HG02973 (cell line): ENCODE results near the gene USP9X.
"Not testable (repeated sequence)": the region's sequence is repeated elsewhere in the genome, so short reads cannot be mapped to it uniquely, and the experiment has no call there.

ENCODE experiments used
- ATAC-seq: cut with Tn5 transposase; IDR thresholded peaks from one replicate; pipeline ENCODE4 v1.9.1; 2021; ENCODE audit warnings: moderate library complexity; ENCODE audit not compliant: unreplicated experiment

The USP9X gene

GRCh38 chrX:41084044-41084892 lies 977 bp upstream of the USP9X start:
- peak; percentile 47 for ATAC-seq

DNA sequence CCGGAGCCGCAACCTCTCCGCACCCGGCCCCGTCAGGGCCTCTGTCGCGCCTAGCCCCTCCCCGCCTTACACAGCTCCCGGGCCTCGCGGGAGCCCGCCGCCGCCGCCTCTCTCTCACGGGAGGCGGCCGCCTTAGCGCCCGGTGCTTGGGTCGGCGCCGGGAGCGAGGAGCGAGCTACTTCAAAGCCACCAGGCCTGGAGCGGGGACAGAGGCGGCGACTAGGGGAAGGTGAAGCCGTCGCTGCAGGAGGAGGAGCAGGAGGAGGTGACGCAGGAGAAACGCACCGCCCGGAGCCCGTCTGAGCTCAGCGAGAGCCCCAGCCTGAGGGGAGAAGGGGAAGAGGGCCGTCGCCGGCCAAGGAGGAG lies 250 bp downstream of the USP9X start:
- peak; percentile 29 for ATAC-seq

DNA sequence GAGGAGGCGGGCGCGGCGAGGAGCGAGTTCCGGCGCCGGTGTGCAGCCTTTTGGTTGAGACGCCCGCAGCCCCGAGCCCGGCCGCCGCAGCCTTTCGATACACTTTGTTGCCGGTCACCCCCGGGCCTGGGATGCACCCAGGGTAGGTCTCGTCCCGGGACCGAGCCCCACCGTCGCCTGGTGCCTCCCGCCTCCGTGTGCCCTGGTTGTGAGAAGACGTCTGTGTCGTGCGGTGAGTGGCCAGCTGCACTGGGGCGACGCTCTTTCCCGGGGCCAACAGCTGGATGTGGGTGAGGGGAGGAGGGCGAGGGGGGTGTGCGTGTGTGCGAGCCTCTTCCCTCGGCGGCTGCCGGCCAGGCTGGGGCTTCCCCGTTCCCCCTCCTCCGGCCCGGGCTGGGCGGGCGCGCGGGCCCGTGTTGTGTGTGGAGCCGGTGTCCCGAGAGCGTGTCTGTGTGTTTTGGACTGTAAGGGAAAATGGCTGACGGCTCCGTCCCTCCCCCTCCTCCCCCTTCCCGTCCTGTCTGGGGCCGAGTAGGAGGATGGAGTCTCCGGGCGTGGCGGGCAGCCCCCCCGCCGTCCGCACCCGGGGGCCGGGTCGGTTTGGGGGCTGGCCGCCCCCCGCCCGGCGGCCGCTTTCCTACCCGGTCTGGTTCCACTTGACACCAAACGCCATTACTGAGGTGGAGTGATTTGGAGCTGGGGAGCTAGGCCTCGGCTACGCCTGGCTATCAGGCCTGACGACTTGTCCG lies 807 bp downstream of the USP9X start:
- peak; percentile 12 for ATAC-seq

DNA sequence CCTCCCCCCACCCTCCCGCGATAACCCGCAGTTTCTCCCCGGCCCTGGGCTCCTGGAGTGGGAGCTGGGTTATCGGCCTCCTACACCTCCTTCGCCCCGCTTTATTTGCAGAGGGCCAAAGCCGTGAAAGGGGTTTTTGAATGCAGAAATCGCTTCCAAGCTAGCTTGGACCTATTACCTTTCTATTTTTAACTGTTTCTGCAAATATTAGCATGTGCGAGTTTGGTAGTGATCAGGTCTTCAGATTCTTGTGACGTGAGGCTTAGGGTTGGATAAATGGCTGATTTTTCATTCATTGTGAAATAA lies 1.3 kb downstream of the USP9X start:
- peak; percentile 0 for ATAC-seq

DNA sequence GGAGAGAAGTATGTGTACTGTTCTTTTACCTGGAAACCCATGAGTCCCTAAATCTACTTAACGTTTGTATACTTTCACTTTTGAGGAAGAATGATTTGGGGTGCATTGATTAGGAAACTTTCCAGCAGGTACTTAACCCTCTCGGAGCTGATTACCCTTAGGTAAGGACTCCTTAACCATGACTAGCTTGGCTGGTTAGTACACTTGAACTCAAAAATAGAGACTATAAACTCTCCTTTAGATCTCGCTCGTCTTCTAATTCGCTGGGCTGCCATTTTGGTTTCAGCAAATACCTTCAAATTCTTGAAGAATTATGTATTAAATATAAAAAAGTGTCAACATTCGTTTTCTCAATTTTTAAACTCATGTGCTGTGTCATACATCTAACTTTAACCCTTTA lies 2.0 kb downstream of the USP9X start:
- ATAC-seq = no peak

GRCh38 chrX:41090568-41091238 lies 5.5 kb downstream of the USP9X start:
- no peak for ATAC-seq

DNA sequence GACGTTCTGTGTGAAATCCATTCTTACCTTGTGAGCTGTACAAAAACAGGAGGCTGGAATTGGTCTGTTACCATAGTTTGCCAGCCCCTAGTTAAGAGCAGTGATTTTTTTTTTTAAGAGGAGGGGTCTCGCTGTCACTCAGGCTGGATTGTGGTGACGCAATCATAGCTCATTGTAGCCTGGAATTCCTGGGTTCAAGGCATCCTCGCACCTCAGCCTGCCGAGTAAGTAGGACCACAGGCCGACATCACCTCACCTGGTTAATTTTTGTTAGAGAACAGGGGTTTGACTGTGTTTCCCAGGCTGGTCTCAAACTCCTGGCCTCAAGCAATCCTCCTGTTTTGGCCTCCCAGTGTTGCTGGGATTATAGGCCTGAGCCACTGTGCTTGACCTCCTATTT lies 7.5 kb downstream of the USP9X start:
- ATAC-seq = no peak

DNA sequence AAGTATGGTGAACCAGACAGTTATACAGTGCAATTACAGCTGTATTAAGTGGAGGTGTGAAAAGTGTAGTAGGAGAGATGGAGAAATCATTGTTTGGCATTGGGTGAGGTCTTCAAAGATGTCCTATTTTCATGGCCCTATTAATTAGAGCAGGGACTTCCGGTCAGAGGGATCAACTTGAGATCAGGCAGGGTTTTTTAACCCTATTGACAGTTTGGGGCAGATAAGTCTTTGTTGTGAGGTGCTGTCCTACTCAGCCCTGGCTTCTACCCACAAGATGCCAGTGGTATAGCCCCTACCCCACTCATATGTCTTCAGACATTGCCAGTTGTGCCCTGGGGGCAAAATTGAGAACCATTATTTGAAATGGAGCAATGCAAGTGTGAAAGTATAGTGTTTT lies 9.9 kb downstream of the USP9X start:
- ATAC-seq = no peak

GRCh38 chrX:41095908-41096307 lies 10.7 kb downstream of the USP9X start:
- ATAC-seq = no peak

DNA sequence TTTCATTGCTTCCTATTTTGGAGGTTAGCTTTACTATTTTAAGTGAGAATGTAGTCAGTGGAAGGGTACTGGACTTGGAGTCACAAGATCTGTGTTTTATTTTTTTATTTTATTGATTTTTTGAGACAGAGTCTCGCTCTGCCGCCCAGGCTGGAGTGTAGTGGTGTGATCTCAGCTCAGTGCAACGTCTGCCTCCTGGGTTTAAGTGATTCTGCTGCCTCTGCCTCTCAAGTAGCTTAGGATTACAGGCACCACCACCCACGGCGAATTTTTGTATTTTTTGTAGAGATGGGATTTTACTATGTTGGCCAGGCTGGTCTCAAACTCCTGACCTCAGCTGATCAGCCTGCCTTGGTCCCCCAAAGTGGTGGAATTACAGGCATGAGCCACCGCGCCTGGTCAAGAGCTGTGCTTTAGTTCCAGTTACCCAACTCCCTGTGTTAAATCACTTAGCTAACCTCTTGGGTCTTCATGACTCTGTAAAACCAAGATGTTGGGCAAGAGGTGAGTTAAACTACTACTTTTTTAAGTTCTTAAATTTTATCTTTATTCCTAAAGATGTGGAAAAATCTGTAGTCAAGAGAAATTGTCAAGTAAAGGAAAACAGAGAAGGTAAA lies 11.2 kb downstream of the USP9X start:
- ATAC-seq = no peak

GRCh38 chrX:41097326-41097725 lies 12.1 kb downstream of the USP9X start:
- ATAC-seq = no peak

GRCh38 chrX:41100200-41100599 lies 15.0 kb downstream of the USP9X start:
- no peak for ATAC-seq

- ATAC-seq = no peak
These were observed 15.6 kb downstream of the USP9X start for GRCh38 chrX:41100819-41101218.

DNA sequence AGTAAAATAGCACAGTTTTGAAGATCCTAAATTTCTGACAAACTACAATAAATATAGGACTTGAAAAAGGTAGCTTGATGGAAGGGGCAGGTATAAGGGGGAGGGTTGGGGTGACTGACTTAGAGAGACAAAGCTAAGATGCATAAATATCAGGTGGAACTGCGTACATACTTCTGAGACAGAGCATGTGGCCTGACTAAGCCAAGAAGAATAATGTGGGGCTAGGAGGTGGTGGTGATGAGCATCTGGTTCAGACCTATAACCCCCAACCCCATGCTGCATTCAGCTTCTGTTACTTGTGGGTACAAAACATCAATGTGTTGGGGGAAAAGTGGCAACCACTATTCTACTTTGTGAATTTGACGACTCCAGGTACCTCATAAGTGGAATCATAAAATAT lies 19.8 kb downstream of the USP9X start:
- no peak for ATAC-seq

DNA sequence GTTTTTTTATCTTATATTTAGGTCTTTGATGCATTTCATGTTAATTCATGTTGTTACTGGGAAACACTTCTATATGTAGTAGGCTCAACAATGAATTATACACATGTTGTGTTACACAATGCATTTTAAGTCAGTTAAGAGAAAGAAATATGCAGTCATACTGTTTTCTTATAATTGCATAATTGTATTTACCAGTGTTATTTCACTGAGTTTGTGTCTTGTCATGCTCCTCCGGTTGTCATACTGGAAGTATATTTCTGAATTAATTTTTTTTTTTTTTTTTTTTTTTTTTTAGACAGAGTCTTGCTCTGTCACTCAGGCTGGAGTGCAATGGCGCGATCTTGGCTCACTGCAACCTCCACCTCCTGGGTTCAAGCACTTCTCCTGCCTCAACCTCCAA lies 21.0 kb downstream of the USP9X start:
- ATAC-seq = not testable (repeated sequence)

- ATAC-seq = no peak
These were observed 22.8 kb downstream of the USP9X start for GRCh38 chrX:41108007-41108406.

GRCh38 chrX:41108463-41109205 lies 23.4 kb downstream of the USP9X start:
- ATAC-seq = no peak

GRCh38 chrX:41110801-41111625 lies 25.8 kb downstream of the USP9X start:
- no peak for ATAC-seq

GRCh38 chrX:41115104-41115425 lies 29.8 kb downstream of the USP9X start:
- ATAC-seq = not testable (repeated sequence)

GRCh38 chrX:41116948-41117347 lies 31.7 kb downstream of the USP9X start:
- peak; percentile 83 for ATAC-seq
